HepG2 (cell line): Measurements from ENCODE around the gene ZNF628. TPM values are rescaled to one million over a fixed set of nuclear protein-coding genes. Genes with fewer than 3 reads are reported as not detected.

Experiments
- ATF4 ChIP-seq, 2 experiments: fragments of 450-650 bp in 1 of 2; sonication (generic) in 1 of 2; formaldehyde crosslinking; IDR thresholded peaks; 2 replicates each; pipeline versions ENCODE4 v1.5.0 to v1.8.0; 2020 to 2022; ENCODE audit warnings: mild to moderate bottlenecking in 1 of 2, missing genetic modification reagents in 1 of 2
- GATAD1 ChIP-seq: IDR thresholded peaks from 2 replicates; pipeline ENCODE4 v1.6.1; 2016; ENCODE audit warnings: missing genetic modification reagents, missing compliant biosample characterization
- HNF1B ChIP-seq: sonication (generic); formaldehyde crosslinking; IDR thresholded peaks from 2 replicates; pipeline ENCODE4 v1.5.1; 2020; ENCODE audit warnings: mild to moderate bottlenecking, moderate library complexity, missing genetic modification reagents
- MAFF ChIP-seq: IDR thresholded peaks from 2 replicates; pipeline ENCODE4 v1.6.1; 2011; ENCODE audit warnings: low read depth, low read length, improper control_type of control experiment
- MAX ChIP-seq: IDR thresholded peaks from 2 replicates; pipeline ENCODE4 v1.6.1; 2012; ENCODE audit warnings: inconsistent platforms
- NR0B2 ChIP-seq: sonication (generic); formaldehyde crosslinking; IDR thresholded peaks from 2 replicates; pipeline ENCODE4 v1.4.0; 2020; ENCODE audit warnings: mild to moderate bottlenecking, missing genetic modification reagents
- SRY ChIP-seq: sonication (generic); formaldehyde crosslinking; IDR thresholded peaks from 2 replicates; pipeline ENCODE4 v1.8.0; 2022; ENCODE audit warnings: mild to moderate bottlenecking, missing genetic modification reagents
- ZFP37 ChIP-seq: sonication (generic); formaldehyde crosslinking; IDR thresholded peaks from 2 replicates; pipeline ENCODE4 v1.4.0; 2020; ENCODE audit warnings: missing genetic modification reagents, borderline replicate concordance
- ZMYM3 ChIP-seq: sonication (generic); formaldehyde crosslinking; IDR thresholded peaks from 2 replicates; pipeline ENCODE4 v1.5.1; 2020; ENCODE audit warnings: mild to moderate bottlenecking, missing genetic modification reagents
- ZNF263 ChIP-seq: sonication (generic); formaldehyde crosslinking; IDR thresholded peaks from 2 replicates; pipeline ENCODE4 v1.4.0; 2020; ENCODE audit warnings: missing genetic modification reagents
- ZNF382 ChIP-seq: sonication (generic); formaldehyde crosslinking; IDR thresholded peaks from 2 replicates; pipeline ENCODE4 v1.5.0; 2020; ENCODE audit warnings: missing genetic modification reagents, mild to moderate bottlenecking, borderline replicate concordance
- ZNF629 ChIP-seq: sonication (generic); formaldehyde crosslinking; conservative IDR thresholded peaks from 2 replicates; pipeline ENCODE4 v1.5.0; 2020; ENCODE audit warnings: missing genetic modification reagents
- ZNF646 ChIP-seq: sonication (generic); formaldehyde crosslinking; IDR thresholded peaks from 2 replicates; pipeline ENCODE4 v1.9.0; 2021; ENCODE audit warnings: mild to moderate bottlenecking, missing genetic modification reagents
- polyA plus RNA-seq, 8 experiments: library from polyadenylated mRNA; depleted of rRNA in 3 of 8; stranded (reverse) in 7 of 8; unstranded in 1 of 8; fragments of >200 nt; fragmentation: Illumina TruSeq in 4 of 8; extraction: Trizol in 4 of 8; gene quantifications; 2 replicates each; pipeline versions ENCODE4 v1.2.1 to v1.2.3, GENCODE V29; 2011 to 2016; ENCODE audit warnings: low read depth in 4 of 8, missing spikeins in 1 of 8, mixed read lengths in 1 of 8; ENCODE audit not compliant: insufficient read depth in 1 of 8
- total RNA-seq, 5 experiments: library from RNA; depleted of rRNA; stranded (reverse); fragments of >200 nt; fragmentation: Illumina TruSeq; extraction: Trizol; gene quantifications; 2 replicates each; pipeline ENCODE4 v1.2.3, GENCODE V29; 2016; ENCODE audit warnings: low read depth in 1 of 5

ZNF628 gene
- total and polyA plus RNA-seq, 2 of the 13 experiments (the other 11 are each of a cell fraction or from before 2014, with no cell fraction given), result 0.54 to 1.2 TPM

GRCh38 chr19:55461974-55462626, 14.3 kb upstream of the ZNF628 start (continued):
- no peak for TF ChIP-seq ZNF646 (CRISPR knock-in tag)
- TF ChIP-seq HNF1B (CRISPR knock-in tag), result no peak
- no peak for TF ChIP-seq MAFF
- TF ChIP-seq MAX, result peak; percentile 20; the same call in 1 of the 2 replicates
- TF ChIP-seq ZFP37, result 0 out of 2 replicates have a peak, but pooled peaks have one; percentile 16
- peak; percentile 18; the same call in 1 of the 2 replicates for TF ChIP-seq ZNF263 (CRISPR knock-in tag)
- TF ChIP-seq NR0B2, result peak; percentile 57; the same call in 1 of the 2 replicates
- TF ChIP-seq ZMYM3 (CRISPR knock-in tag), result peak; percentile 47
- TF ChIP-seq ATF4 (CRISPR knock-in tag; IDR thresholded peaks at IDR 0.05), result no peak
- 0 out of 2 replicates have a peak, but pooled peaks have one; percentile 27 for TF ChIP-seq SRY (CRISPR knock-in tag)
- TF ChIP-seq ZNF382 (CRISPR knock-in tag), result no peak
- no peak for TF ChIP-seq GATAD1 (CRISPR knock-in tag)
- peak; percentile 96 for TF ChIP-seq ZNF629 (CRISPR knock-in tag)
